Measurements from ENCODE around the gene PHLPP2. TPM values are rescaled to one million over a fixed set of nuclear protein-coding genes. Genes with fewer than 3 reads are reported as not detected.
"Not testable (repeated sequence)": the region's sequence is repeated elsewhere in the genome, so short reads cannot be mapped to it uniquely, and the experiment has no call there.

PHLPP2 gene
- total RNA-seq, 1 donor from 2014 or later: 2.6 TPM

GRCh38 chr16:71700831-71701230 is 23.7 kb downstream of the PHLPP2 start:
- no peak for TF ChIP-seq CTCF (IDR thresholded peaks at IDR 0.05; ENCODE audit: insufficient read depth, low read length, severe bottlenecking)
- Histone ChIP-seq H3K4me3 (ENCODE audit: low read depth, low read length) (no peak overlapping the region), H3K36me3 (ENCODE audit: control insufficient read depth, insufficient read depth, low read length) (peaks cover 2% of the 10 kb centered on the region), H3K27me3 (ENCODE audit: control insufficient read depth, insufficient read depth, low read length) (no peaks in the 10 kb centered on the region)
- FAIRE-seq: no peak
- DNase-seq (ENCODE audit: low read depth): no peak

- Histone ChIP-seq H3K36me3 (ENCODE audit: control insufficient read depth, insufficient read depth, low read length) (peaks cover 2% of the 10 kb centered on the region), H3K4me3 (ENCODE audit: low read depth, low read length) (no peak overlapping the region), H3K27me3 (ENCODE audit: control insufficient read depth, insufficient read depth, low read length) (no peaks in the 10 kb centered on the region)
- TF ChIP-seq CTCF (IDR thresholded peaks at IDR 0.05; ENCODE audit: insufficient read depth, low read length, severe bottlenecking): no peak
- FAIRE-seq: no peak
- no peak for DNase-seq (ENCODE audit: low read depth)
Measured at GRCh38 chr16:71698491-71698890, 26.0 kb downstream of the PHLPP2 start.

GRCh38 chr16:71693164-71693563 is 31.3 kb downstream of the PHLPP2 start:
- TF ChIP-seq CTCF (IDR thresholded peaks at IDR 0.05; ENCODE audit: insufficient read depth, low read length, severe bottlenecking): no peak
- Histone ChIP-seq H3K4me3 (ENCODE audit: low read depth, low read length) (no peak overlapping the region), H3K36me3 (ENCODE audit: control insufficient read depth, insufficient read depth, low read length) (no peaks in the 10 kb centered on the region), H3K27me3 (ENCODE audit: control insufficient read depth, insufficient read depth, low read length) (no peaks in the 10 kb centered on the region)
- DNase-seq (ENCODE audit: low read depth): no peak
- no peak for FAIRE-seq

GRCh38 chr16:71689901-71690300 is 34.6 kb downstream of the PHLPP2 start:
- H3K36me3 ChIP-seq (ENCODE audit: control insufficient read depth, insufficient read depth, low read length): no peaks in the 10 kb centered on the region
- no peaks in the 10 kb centered on the region for H3K27me3 ChIP-seq (ENCODE audit: control insufficient read depth, insufficient read depth, low read length)
- TF ChIP-seq CTCF (IDR thresholded peaks at IDR 0.05; ENCODE audit: insufficient read depth, low read length, severe bottlenecking): no peak
- DNase-seq (ENCODE audit: low read depth): no peak
- FAIRE-seq: no peak
- H3K4me3 ChIP-seq (ENCODE audit: low read depth, low read length): no peak overlapping the region

- Histone ChIP-seq H3K36me3 (ENCODE audit: control insufficient read depth, insufficient read depth, low read length) (no peaks in the 10 kb centered on the region), H3K4me3 (ENCODE audit: low read depth, low read length) (no peak overlapping the region), H3K27me3 (ENCODE audit: control insufficient read depth, insufficient read depth, low read length) (no peaks in the 10 kb centered on the region)
- FAIRE-seq (no peak), DNase-seq (ENCODE audit: low read depth) (no peak)
- no peak for TF ChIP-seq CTCF (IDR thresholded peaks at IDR 0.05; ENCODE audit: insufficient read depth, low read length, severe bottlenecking)
Measured at GRCh38 chr16:71687861-71688260, 36.6 kb downstream of the PHLPP2 start.

DNA sequence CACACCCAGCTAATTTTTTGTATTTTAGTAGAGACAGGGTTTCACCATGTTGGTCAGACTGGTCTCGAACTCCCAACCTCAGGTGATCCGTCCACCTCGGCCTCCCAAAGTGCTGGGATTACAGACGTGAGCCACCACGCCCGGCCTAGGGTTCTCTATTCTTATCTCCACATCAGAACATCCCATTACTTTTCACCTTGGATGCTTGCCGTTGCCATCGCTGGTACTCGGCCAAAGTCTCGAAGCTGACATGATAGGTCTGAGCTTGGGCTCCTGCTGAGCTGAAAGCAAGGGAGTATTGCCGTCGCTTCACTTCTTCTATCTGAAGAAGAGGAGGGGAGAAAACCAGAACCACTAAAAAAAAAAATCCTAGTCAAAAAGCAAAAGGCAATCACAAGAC is 40.2 kb downstream of the PHLPP2 start:
- H3K27me3 ChIP-seq (ENCODE audit: control insufficient read depth, insufficient read depth, low read length); H3K36me3 ChIP-seq (ENCODE audit: control insufficient read depth, insufficient read depth, low read length); DNase-seq (ENCODE audit: low read depth); FAIRE-seq; H3K4me3 ChIP-seq (ENCODE audit: low read depth, low read length): not testable (repeated sequence)
